HCT116 (cell line): ENCODE measurements around the gene ZNF236. TPM values are rescaled to one million over a fixed set of nuclear protein-coding genes. Genes with fewer than 3 reads are reported as not detected.

Source experiments
- ATAC-seq: fragments of 200-7000 bp; cut with Tn5 transposase; 2 replicates; pipeline ENCODE4 v1.9.1; 2020; ENCODE audit warnings: mild to moderate bottlenecking, moderate library complexity
- BruUV-seq: library from RNA; stranded (reverse); fragments of 400-500 nt; replicated peaks from 2 replicates; lab custom pipeline; 2021; lab: Mats Ljungman, UMichigan
- CTCF ChIA-PET: fragments of 300-600 bp; sonication (Branson Sonifier 250); formaldehyde crosslinking; loops from one replicate; lab custom pipeline; 2021; ENCODE audit warnings: antibody characterized with exemption; lab: Charles Lee
- POLR2A ChIA-PET: fragments of 300-600, 350-600 bp; sonication (Branson Sonifier 250); formaldehyde crosslinking; loops from one replicate; lab custom pipeline; 2021; ENCODE audit warnings: antibody characterized with exemption; lab: Charles Lee
- RAD21 ChIA-PET, 2 experiments: fragments of 300-600 bp; sonication (Branson Sonifier 250); formaldehyde crosslinking; loops; one replicate each; lab custom pipeline; 2023; ENCODE audit warnings: low total read pairs in 2 of 2; ENCODE audit not compliant: uncharacterized antibody in 2 of 2, unreplicated experiment in 2 of 2, low non-redundant PET in 1 of 2; lab: Charles Lee
- DNase-seq: peaks from one replicate; pipeline ENCODE4 v3.0.0-alpha.2; 2010; ENCODE audit warnings: low read depth, low spot score
- H2AFZ ChIP-seq: fragments of 200-600 bp; shearing (Covaris generic), sonication (generic); 2 replicates; pipeline ENCODE4 v1.6.1; 2017; ENCODE audit warnings: low read depth, mixed run types, mixed read lengths, antibody characterized with exemption, low read length; ENCODE audit not compliant: poor library complexity, severe bottlenecking
- H3K27ac ChIP-seq: 2 replicates; pipeline ENCODE4 v1.5.1; 2012; ENCODE audit warnings: low read depth, low read length
- H3K27me3 ChIP-seq: fragments of 200-600 bp; sonication (generic); 2 replicates; pipeline ENCODE4 v1.6.1; 2016; ENCODE audit warnings: mixed run types, low read length, mixed read lengths; ENCODE audit not compliant: insufficient read depth
- H3K36me3 ChIP-seq, 2 experiments: fragments of 200-500 bp in 1 of 2; fragments of 200-600 bp in 1 of 2; sonication (Bioruptor generic) in 1 of 2; sonication (generic) in 1 of 2; 2 replicates each; pipeline versions ENCODE4 v1.5.1 to v1.6.1; 2014 to 2016; ENCODE audit warnings: low read length in 2 of 2, inconsistent platforms in 1 of 2, mixed read lengths in 1 of 2, mixed run types in 1 of 2; ENCODE audit not compliant: insufficient read depth in 2 of 2, control insufficient read depth in 1 of 2
- H3K4me1 ChIP-seq, 2 experiments: fragments of 200-600 bp in 1 of 2; sonication (generic) in 1 of 2; 2 replicates each; pipeline versions ENCODE4 v1.5.1 to v1.6.1; 2012 to 2017; ENCODE audit warnings: low read length in 2 of 2, inconsistent platforms in 1 of 2, mild to moderate bottlenecking in 1 of 2, mixed read lengths in 1 of 2, mixed run types in 1 of 2, moderate library complexity in 1 of 2; ENCODE audit not compliant: insufficient read depth in 2 of 2, control insufficient read depth in 1 of 2
- H3K4me2 ChIP-seq: fragments of 200-600 bp; sonication (generic); 2 replicates; pipeline ENCODE4 v1.6.1; 2017; ENCODE audit warnings: mixed run types, low read length, mixed read lengths
- H3K4me3 ChIP-seq, 2 experiments: fragments of 200-600 bp in 1 of 2; sonication (generic) in 1 of 2; replicated peaks in 1 of 2; 2 replicates each; pipeline ENCODE4 v1.5.1; 2011 to 2016; ENCODE audit warnings: low read length in 2 of 2, control low read depth in 1 of 2, low read depth in 1 of 2, mild to moderate bottlenecking in 1 of 2, mixed read lengths in 1 of 2, mixed run types in 1 of 2
- H3K79me2 ChIP-seq: fragments of 200-600 bp; sonication (generic); 2 replicates; pipeline ENCODE4 v1.6.1; 2017; ENCODE audit warnings: mild to moderate bottlenecking, mixed run types, low read length, moderate library complexity, mixed read lengths; ENCODE audit not compliant: insufficient read depth
- H3K9ac ChIP-seq: fragments of 200-600 bp; sonication (generic); 2 replicates; pipeline ENCODE4 v1.6.1; 2016; ENCODE audit warnings: low read length, mixed read lengths
- H3K9me2 ChIP-seq: fragments of 200-600 bp; sonication (generic), shearing (Covaris generic); 2 replicates; pipeline ENCODE4 v1.6.1; 2017; ENCODE audit warnings: mixed run types, mild to moderate bottlenecking, moderate library complexity; ENCODE audit not compliant: insufficient read depth
- H3K9me3 ChIP-seq, 2 experiments: fragments of 200-500 bp in 1 of 2; fragments of 200-600 bp in 1 of 2; sonication (Bioruptor generic) in 1 of 2; sonication (generic) in 1 of 2; 2 replicates each; pipeline ENCODE4 v1.6.1; 2014 to 2017; ENCODE audit warnings: low read length in 2 of 2, mixed read lengths in 2 of 2, inconsistent platforms in 1 of 2, low read depth in 1 of 2, mild to moderate bottlenecking in 1 of 2, mixed run types in 1 of 2, moderate library complexity in 1 of 2; ENCODE audit not compliant: control insufficient read depth in 1 of 2, insufficient read depth in 1 of 2
- H4K20me1 ChIP-seq: fragments of 200-600 bp; sonication (generic), shearing (Covaris generic); 2 replicates; pipeline ENCODE4 v1.6.1; 2017; ENCODE audit warnings: mixed run types, mild to moderate bottlenecking, moderate library complexity; ENCODE audit not compliant: insufficient read depth
- CBX3 ChIP-seq: IDR thresholded peaks from 2 replicates; pipeline ENCODE4 v1.6.1; 2012; ENCODE audit warnings: low read depth
- EGR1 ChIP-seq: IDR thresholded peaks from 2 replicates; pipeline ENCODE4 v1.6.1; 2012; ENCODE audit warnings: low read depth
- MAX ChIP-seq: IDR thresholded peaks from 2 replicates; pipeline ENCODE4 v1.6.1; 2012
- POLR2A ChIP-seq: IDR thresholded peaks from 2 replicates; pipeline ENCODE4 v1.7.0; 2011; ENCODE audit warnings: borderline replicate concordance; ENCODE audit not compliant: insufficient read depth, insufficient read length; ENCODE audit errors: extremely low read depth
- POLR2AphosphoS5 ChIP-seq: IDR thresholded peaks from 2 replicates; pipeline ENCODE4 v1.6.1; 2011; ENCODE audit warnings: mild to moderate bottlenecking, low read depth, low read length, moderate library complexity
- REST ChIP-seq: IDR thresholded peaks from 2 replicates; pipeline ENCODE4 v1.6.1; 2012; ENCODE audit warnings: low read depth
- SIN3A ChIP-seq: IDR thresholded peaks from 2 replicates; pipeline ENCODE4 v1.6.1; 2012; ENCODE audit warnings: low read depth
- intact Hi-C: fragments of 100-400 bp; cut with micrococcal nuclease; formaldehyde crosslinking; loops from 2 replicates; pipeline ENCODE4 v1.10.0; 2022
- total RNA-seq: library from RNA; stranded (reverse); gene quantifications from one replicate; pipeline ENCODE4 v1.2.1, GENCODE V29; 2021; ENCODE audit not compliant: unreplicated experiment

Gene ZNF236
- total RNA-seq, 1 experiment from 2014 or later, result 15.0 TPM

- H3K9me2 ChIP-seq, result no peaks in the 10 kb centered on the region
- no peak overlapping the region for H3K4me3 ChIP-seq
- H3K27me3 ChIP-seq, result no peaks in the 10 kb centered on the region
- H3K9ac ChIP-seq, result no peak overlapping the region
- ATAC-seq, result no peak
- H3K79me2 ChIP-seq, result no peaks in the 10 kb centered on the region
- H3K4me1 ChIP-seq, result no peaks in the 10 kb centered on the region
- TF ChIP-seq EGR1 (no peak), POLR2A (no peak), REST (no peak), SIN3A (no peak), CBX3 (no peak), POLR2AphosphoS5 (no peak), MAX (no peak)
- H3K36me3 ChIP-seq, result peaks cover 0 to 9% of the 10 kb centered on the region in 2 experiments; a peak in 1 of 4 replicates
- no peak overlapping the region for H3K27ac ChIP-seq
- POLR2A ChIA-PET, result no interaction called here
- RAD21 ChIA-PET, result no interaction called here
- CTCF ChIA-PET, result no interaction called here
- H4K20me1 ChIP-seq, result no peaks in the 10 kb centered on the region; the same call in 1 of the 2 replicates
- H3K4me2 ChIP-seq, result no peak overlapping the region
- intact Hi-C loops, result no loop called here
- DNase-seq, result no peak
- no TSS peak for BruUV-seq
- H2AFZ ChIP-seq, result no peak overlapping the region
- no peaks in the 10 kb centered on the region for H3K9me3 ChIP-seq
These were observed 130.4 kb downstream of the ZNF236 start for GRCh38 chr18:76952747-76953146.
